Stimulated activated CD4-positive, alpha-beta T cell treated with anti-CD3 and anti-CD28 coated beads, Interleukin-15, amount 100 ng/mL, for 1 hour (primary cell): ENCODE results near the gene MRPL50.

Experiments used
- DNase-seq, 2 donors: peaks; one replicate each; pipeline ENCODE4 v3.0.0-alpha.2; 2020; ENCODE audit warnings: low read depth in 1 of 2, low spot score in 1 of 2

Gene MRPL50

DNA sequence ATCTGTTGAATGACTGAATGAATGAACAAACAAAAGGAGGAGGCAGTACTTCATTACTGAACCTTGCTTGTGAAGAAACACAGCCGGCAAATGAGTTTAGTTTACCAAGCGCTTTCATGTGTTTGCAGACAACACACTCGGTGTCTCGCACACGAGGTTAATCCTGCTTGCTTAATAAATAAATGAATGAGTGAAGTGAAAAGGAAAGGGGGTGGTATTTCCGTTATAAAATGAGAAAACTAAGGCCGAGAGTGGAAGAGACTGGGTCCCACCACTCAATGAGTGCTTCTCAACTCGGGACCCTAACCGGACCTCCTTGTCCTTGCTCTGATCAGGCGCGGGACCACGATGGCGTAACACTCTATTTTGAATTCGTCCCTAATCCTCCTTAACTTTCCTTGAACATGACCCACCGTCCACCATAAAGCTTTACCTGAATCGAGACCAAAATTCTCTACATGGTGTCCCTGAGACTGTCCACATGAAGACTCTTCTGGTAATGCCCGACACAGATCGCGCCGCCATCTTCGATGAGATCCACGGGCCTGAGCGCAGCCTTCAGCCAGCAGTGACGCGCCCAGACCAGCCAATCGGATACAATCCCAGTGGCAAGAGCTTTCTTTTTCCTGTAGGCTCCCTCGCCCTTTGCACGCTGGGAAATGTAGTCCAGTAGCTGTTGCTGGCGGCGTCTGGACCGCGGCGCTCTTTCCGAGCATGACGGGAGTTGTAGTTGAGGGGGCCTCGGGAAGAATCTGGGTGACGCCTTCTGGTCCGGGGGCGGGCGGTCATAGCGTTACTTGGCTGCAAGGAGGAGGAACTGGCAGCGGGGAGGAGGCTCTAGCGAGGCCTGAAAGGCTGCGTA lies at the start of gene MRPL50, which contains the start of gene ZNF189:
TSS of gene MRPL50 (minus strand) at position 551 of the 862 bp plus-strand sequence. CDS start at position 525, 26 bp downstream.
TSS of gene ZNF189 (plus strand) at position 784 of the 862 bp plus-strand sequence. CDS start 306 bp downstream, outside the sequence.
- peak; percentile 88 to 91 for DNase-seq

DNA sequence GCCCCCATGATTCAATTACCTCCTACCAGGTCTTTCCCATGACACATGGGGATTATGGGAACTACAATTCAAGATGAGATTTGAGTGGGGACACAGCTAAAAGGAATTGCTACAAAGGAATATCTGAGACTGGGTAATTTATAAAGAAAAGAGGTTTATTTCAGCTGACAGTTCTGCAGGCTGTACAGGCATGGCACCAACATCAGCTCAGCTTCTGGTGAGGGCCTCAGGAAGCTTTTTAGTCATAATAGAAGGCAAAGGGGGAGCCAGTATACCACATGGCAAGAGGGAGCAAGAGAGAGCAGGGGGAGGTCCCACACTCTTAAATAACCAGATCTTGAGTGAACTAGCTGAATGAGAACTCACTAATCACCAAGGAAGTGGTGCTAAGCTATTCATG lies 48.3 kb upstream of the MRPL50 start:
- DNase-seq: no peak

DNA sequence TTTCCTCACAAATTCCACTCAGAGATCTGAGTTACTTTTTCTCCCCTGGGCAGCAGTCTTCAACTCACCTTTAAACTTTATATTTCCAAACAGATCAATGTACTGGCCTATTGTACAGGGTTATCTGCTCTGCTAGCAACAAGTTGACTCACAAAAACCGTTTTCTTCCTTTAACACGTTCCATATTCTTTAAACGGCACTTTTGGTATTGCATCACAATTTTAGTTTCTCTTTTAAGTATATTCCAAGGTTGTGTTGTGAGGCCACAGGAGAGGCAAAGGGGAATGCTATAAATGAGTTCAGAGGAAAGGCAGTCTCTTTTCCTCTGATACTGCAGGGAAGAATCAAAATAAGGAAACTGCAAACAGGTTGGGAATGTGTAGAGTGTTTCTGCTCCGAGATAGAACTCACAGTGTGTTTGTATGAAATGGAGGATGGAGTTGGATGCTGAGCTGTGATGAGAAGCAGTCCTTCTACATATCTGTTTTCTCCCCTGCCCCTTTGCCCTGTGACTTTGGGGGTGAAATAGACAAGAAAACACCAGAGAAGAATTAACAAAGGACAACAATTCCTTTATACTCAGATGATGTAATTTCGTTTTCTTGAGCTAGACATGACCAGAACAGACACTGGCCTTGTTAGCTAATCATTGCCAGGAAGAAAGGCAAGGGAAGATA lies 47.1 kb upstream of the MRPL50 start:
- no peak for DNase-seq

DNA sequence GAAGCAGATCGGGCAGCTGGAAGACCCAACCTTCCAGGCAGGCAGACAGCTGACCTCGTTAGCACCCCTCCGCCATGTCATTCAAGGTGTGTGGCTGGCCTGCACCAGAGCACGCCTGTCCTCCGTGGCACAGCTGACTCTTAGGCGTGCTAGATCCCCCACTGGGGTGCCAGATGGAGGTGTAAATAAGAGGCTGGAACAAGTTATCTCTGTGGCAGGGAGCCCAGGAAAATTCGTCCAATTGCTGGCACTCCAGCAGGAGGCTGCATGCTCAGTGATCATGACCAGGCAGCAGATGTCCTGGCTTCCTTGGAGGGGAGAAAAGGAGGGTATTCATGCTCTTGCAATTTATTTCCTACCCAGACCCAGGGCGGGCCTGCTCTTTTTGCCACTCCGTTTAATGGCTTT lies 45.0 kb upstream of the MRPL50 start:
- no peak for DNase-seq

DNA sequence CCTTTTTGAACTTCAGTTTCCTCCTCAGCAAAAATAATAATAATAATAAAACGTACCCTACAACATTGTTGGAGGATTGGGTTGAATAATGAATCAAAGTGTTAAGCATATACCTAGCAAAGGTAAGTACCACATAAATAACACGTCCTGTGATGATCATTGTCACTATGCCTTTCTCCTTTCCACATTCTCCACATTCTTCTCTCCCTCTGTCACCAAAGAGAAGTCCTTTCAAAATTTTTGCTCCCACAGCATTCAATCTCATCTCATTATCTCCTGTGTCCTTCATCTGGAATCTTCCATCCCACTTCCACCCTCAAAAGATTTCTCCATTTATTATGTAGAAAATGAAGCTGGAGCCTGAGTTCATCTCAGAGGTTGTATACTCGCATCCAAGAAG lies 44.3 kb upstream of the MRPL50 start:
- DNase-seq: no peak

DNA sequence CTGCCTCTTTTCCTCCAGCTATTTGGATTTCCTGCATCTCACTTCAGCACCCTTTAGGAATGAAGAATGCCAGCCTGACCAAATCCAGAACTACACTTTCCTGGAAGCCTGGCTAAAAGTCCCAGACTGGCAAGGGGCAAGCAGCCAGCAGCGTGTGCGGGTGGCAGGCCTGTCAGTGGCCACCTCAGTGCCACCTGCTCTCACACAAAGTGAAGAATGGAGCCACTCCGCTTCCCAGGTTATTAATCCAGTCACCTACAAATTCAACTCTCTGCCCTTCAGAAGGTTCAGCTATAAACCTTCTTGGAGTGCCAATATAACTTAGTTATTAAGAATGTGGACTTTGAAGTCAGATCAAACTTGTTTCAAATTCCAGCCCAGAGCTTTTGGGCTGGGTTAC lies 43.9 kb upstream of the MRPL50 start:
- DNase-seq: no peak

DNA sequence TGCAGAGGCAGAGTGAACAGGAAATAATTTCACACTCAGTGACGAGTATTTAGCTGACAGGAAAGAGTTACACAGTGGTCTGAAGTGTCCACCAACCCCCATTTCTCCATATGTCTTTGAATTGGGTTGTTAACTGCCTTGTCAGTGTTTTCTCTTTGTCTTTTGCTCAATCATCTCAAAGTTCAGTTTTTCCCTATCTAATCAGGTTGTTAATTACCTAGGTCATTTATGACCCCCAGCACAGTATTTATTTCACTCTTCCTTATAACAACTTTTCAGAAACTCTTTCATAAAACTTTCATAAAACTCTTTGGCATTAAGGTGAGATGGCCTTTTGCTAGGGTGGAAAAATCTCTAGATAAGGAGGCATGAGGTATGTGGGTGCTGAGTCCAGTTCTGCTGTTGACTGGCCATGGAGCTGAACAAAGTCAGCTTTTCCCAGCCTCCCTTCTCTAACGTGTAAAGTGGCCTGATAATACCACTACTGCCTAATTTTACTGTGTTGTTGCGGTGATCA lies 42.4 kb upstream of the MRPL50 start:
- DNase-seq: no peak

DNA sequence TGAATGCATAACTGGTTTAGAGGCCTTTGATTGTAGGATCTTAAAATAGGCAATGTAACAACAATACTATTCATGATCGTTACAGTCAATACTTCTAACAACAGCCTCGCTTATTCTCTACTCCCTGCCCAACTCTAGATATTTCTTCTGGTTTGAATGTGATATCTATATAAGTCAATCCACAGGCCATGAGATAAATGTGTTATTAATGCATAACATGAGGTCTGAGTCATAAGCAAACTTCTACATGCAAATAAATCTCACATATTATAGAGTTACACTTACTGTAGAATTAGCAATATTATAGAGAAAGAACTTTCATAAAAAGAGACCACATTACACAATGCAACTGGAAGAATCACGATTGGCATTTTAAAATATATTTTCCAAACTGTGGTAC lies 40.1 kb upstream of the MRPL50 start:
- DNase-seq: no peak

DNA sequence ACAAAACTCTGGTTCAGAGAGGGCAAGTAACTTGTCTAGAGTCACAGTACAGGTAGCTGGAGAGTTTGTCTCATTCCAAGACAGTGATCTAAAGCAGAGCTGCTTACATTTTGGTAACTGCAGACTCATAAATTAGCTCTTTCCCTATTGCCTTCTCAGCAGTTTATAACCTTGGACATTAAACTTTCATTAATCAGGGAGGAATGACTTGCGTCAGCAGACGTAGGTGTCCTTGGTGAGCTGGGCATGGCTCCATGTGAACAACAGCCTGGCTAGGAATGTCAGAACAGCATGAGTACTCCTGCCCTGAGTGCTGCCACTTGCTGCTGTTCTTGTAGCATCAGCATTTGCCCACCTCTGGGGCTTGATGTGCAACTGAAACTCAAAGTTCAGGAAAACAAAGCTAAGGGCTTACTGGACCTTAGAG lies 39.4 kb upstream of the MRPL50 start:
- no peak for DNase-seq

DNA sequence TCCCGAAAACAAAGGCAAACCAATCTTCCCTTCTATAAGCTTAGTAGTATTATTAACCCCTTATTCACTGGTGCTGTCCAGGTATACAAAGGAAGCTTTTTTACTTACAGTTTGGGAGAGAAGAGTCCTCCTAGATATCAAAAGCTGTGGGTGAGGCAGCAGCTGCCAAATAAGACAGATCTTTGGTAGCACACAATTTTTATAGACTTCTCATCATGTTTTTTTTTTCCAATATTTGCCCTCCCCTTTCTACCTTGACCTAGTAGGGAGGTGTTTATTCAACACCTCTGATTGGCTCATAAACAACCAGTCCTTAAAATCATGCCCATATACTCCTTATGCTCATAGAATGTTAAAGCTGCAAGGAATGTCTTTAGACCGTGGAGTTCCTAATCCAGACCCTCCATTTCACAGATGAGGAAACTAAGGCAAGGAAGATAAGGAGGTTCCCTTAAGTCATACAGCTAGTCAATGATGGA lies 37.2 kb upstream of the MRPL50 start, which contains the start of gene ALDOB:
TSS of gene ALDOB (minus strand) at position 174 of the 479 bp plus-strand sequence. CDS start 4,887 bp downstream, outside the sequence.
- DNase-seq: no peak

DNA sequence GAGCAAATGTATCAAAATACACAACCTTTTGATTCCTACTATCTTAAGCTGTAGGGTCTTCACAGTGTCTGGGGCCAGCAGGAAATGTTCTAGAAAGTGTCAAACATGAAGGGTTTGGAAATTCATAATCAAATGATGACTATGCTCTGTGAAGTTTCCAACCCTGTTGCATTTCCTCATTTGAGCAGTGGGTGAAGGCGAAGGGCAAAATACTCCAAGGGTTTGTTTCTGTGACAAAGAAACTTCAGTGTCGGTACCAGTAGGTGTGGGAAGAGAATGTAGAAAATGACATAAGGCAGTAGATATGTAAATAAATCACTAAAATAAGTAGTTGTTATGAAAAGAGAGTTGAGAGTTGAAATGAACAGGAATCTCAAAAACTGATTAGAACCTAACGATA lies 36.6 kb upstream of the MRPL50 start:
- no peak for DNase-seq

DNA sequence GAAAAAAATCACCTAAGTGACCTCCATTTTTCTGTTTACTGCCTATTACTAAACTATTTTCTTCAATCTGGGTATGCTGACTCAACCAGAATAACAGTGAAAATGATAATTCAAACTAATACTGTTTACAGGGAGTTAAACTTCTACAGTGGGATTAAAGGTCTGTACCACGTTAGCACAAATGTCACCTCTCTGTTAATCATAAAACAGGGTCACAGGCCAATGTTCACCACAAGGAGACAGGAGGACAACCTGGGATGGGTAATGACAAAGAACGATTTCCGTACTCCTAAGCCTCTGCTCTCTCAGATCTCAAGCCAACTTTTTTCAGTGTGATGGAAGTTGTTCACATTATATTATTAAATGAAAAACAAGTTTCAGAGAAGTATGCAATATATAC lies 34.8 kb upstream of the MRPL50 start:
- no peak for DNase-seq

DNA sequence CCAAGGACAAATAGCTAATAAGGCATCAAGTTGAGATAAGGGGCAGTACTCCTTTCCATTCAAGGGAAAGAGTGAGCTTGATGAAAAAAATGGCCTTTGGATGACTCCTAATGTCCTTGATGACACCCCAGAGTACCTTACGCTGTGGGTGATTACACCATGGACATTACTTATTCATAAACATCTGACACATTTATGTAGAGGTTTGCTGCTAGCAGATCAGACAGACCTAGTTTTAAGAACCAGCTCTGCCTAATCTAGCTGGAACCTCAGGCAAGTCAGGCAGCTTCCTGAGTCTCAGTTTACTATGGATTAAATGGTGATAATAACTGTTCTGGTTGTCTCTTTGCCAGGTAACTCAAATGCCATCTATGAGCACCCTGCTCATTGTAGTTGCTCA lies 34.3 kb upstream of the MRPL50 start:
- no peak for DNase-seq

DNA sequence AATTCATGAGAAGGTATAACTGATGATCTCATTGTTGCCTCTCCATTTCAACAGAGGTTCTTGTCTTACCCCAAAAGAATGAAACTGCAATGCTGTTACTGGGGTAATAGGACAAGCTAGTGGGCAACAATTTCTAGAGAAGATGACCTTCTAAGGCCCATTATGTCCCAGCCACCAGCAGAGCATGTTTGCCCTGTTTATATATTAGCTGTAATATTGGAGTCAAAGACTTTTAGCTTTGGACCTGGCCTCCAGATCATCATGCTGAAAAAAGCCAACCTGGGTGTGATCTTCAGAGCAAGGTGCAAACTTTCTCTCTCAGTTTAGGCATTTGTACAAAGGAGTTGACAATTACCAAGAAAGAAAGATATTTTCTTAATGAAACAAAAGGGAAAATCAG lies 33.8 kb upstream of the MRPL50 start:
- DNase-seq: no peak

DNA sequence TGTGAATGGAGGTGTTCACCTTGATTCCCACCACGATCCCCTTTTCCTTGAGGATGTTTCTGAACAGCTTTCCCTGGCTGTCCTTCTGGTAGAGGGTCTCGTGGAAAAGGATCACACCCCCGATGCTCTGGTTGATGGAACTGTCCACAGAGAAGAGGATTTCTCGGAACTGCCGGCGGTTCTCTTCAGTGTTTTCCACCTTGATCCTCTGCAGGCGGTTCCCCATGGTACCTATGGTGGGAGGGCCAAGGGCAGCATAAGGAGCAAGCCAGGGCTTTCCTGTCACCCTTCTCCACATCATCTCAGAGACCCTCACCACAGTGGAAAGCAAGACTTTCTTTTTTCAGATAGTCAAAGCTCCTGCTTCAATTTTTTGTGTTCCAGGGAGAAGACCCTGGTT lies 31.3 kb upstream of the MRPL50 start:
- DNase-seq: no peak

DNA sequence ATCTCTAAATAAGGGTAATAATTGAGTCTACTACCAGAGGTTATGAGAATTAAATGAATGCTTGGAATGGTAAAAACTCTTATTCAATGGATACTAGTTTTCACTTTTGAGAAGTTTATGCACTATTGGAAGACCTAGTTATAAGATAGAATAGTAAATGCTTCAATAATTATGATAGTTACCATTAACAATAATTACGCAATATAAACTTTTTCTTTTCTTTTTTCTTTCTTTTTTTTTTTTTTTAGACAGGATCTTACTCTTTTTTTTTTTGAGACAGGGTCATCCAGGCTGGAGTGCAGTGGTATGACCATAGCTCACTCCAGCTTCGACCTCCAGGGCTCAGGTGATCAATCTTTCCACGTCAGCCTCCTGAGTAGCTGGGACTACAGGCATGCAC lies 30.5 kb upstream of the MRPL50 start:
- DNase-seq: no peak

DNA sequence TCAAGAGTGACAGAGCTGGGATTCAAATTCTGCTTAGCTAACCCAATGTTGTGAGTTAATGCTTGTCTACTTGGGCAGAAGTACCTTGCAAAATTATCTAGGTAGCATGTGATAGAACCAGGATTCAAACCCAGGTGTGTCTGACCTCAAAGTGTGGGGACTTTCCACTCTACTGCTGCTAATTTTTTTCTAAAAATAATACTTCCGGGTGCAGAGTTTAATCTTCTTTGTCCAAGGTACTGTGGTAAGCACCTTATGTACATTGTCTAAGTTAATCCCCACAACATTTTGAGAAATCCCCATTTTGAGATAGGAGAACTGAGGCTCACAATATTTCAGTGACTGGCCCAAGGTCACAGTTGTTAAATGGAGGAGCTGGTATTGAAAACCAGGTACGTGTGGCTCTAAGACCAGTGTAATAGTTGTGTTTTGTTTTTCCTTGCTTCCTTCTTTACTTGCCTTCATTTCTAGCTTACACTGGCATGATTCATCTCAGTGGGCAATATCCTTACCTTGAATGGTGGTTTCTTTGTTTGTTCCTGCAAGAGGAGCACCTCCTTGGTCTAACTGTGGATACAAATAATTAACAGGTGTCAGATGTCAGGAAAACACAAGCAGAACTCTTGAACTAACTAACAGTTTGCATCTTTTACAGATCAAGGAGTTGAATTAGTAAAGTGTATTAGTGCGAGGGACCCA lies 29.7 kb upstream of the MRPL50 start:
- no peak for DNase-seq

DNA sequence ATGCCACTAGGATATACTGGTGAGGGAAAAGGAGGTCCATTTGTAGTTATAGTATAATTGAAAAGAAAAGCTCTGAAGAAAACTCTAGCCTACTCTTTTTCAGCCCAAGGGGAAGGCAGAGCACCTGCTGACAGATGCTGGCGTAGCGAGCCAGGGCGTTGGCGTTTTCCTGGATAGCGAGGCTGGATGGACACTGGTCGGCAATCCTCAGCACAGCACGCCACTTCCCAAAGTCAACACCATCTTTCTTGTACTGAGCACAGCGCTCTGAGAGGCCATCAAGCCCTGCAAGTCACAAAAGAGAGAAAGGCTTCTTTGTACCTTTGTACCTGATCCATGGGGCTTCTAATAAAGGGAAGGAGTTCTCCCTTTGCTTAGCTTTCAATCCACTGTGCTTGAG lies 28.9 kb upstream of the MRPL50 start:
- no peak for DNase-seq

DNA sequence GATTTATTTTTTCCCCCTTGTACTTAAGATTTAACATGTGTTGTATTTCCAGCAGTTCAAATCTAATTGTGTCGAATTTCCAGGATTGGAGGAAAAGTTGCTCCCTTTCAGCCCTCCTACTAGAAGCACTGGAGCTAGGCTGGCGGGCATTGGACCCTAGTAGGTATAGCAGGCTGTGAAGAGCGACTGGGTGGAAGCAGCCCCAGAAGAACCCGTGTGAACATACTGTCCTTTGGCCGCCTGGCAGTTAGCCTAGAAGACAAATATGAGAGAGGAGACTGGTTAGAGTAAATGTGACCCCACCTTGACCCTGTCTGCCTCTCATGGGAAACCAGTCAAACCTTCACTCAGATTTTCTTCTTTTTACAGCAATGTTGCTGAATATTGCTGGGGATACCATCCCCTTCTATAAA lies 23.2 kb upstream of the MRPL50 start:
- DNase-seq: no peak

DNA sequence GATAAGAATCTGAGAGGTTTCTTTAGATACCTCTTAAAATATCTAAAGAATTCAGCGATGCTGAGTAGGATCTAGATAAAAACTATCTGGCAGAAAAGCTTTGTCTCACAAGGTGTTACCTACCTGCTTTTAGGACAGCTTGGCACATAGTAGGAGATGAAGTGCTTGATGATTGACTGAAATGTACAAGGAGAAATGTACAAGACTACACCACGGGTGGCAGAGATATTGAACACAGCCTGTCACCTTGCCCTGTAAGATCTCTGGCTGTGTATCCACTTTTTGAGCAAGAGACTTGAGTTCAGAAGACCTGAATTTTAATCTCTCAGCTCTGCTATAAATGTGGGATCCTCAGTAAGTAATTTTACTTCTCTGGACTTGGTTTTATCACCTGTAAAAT lies 21.4 kb upstream of the MRPL50 start:
- no peak for DNase-seq
